Measurements from ENCODE around the gene SNN. TPM values are rescaled to one million over a fixed set of nuclear protein-coding genes. Genes with fewer than 3 reads are reported as not detected.

The SNN gene
- total RNA-seq, 1 experiment from 2014 or later, result 65.2 TPM

DNA sequence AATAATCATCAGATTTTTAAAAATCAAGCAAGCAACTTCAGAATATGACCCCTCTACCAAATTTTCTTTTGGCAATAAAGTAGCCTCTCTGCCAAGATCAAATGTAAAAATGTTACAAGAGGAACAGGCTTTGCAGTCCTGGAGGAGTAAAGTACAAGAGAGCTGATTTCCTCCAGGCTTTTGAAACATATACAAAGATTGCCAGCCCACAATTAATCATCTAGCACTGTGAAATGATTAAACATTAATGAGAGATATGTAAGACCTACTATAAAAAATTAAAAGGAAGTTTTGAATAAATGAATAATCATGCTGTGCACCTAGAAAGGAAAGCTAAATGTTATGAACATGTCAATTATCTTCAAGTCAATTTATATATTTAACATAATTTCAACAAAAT is 48.1 kb downstream of the SNN start:
- ChIA-PET CTCF (interaction anchor here (2.9 kb wide), 1 partner anchor 184 kb away, joined by 25 read pairs; no protein-coding TSS in a partner anchor), POLR2A (no interaction called here)
- Mint-ChIP-seq H3K27ac (no peak overlapping the region), H3K4me1 (peaks cover 9% of the 10 kb centered on the region), H3K4me3 (no peak overlapping the region), H3K27me3 (ENCODE audit: low read depth) (no peaks in the 10 kb centered on the region), H3K9me3 (no peaks in the 10 kb centered on the region), H3K36me3 (peaks cover 9% of the 10 kb centered on the region)
- TF ChIP-seq, protein P1, sequence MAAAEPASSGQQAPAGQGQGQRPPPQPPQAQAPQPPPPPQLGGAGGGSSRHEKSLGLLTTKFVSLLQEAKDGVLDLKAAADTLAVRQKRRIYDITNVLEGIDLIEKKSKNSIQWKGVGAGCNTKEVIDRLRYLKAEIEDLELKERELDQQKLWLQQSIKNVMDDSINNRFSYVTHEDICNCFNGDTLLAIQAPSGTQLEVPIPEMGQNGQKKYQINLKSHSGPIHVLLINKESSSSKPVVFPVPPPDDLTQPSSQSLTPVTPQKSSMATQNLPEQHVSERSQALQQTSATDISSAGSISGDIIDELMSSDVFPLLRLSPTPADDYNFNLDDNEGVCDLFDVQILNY (CRISPR knock-in tag; IDR thresholded peaks at IDR 0.05), result no peak
- no peak for TF ChIP-seq ZNF263 (CRISPR knock-in tag; IDR thresholded peaks at IDR 0.05; ENCODE audit: low read depth)
- TF ChIP-seq, protein P2, sequence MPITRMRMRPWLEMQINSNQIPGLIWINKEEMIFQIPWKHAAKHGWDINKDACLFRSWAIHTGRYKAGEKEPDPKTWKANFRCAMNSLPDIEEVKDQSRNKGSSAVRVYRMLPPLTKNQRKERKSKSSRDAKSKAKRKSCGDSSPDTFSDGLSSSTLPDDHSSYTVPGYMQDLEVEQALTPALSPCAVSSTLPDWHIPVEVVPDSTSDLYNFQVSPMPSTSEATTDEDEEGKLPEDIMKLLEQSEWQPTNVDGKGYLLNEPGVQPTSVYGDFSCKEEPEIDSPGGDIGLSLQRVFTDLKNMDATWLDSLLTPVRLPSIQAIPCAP (CRISPR knock-in tag; IDR thresholded peaks at IDR 0.05), result no peak
- TF ChIP-seq ZNF219 (CRISPR knock-in tag; IDR thresholded peaks at IDR 0.05; ENCODE audit: borderline replicate concordance), result no peak
- no peak for TF ChIP-seq ETV6 (CRISPR knock-in tag; IDR thresholded peaks at IDR 0.05)
- TF ChIP-seq FOXP1 (CRISPR knock-in tag; IDR thresholded peaks at IDR 0.05; ENCODE audit: borderline replicate concordance), result no peak
- TF ChIP-seq SMAD3 (CRISPR knock-in tag; IDR thresholded peaks at IDR 0.05; ENCODE audit: borderline replicate concordance), result no peak
- TF ChIP-seq, protein P3, sequence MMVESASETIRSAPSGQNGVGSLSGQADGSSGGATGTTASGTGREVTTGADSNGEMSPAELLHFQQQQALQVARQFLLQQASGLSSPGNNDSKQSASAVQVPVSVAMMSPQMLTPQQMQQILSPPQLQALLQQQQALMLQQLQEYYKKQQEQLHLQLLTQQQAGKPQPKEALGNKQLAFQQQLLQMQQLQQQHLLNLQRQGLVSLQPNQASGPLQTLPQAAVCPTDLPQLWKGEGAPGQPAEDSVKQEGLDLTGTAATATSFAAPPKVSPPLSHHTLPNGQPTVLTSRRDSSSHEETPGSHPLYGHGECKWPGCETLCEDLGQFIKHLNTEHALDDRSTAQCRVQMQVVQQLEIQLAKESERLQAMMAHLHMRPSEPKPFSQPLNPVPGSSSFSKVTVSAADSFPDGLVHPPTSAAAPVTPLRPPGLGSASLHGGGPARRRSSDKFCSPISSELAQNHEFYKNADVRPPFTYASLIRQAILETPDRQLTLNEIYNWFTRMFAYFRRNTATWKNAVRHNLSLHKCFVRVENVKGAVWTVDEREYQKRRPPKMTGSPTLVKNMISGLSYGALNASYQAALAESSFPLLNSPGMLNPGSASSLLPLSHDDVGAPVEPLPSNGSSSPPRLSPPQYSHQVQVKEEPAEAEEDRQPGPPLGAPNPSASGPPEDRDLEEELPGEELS (CRISPR knock-in tag; IDR thresholded peaks at IDR 0.05), result no peak
- TF ChIP-seq NFE2L1 (CRISPR knock-in tag; IDR thresholded peaks at IDR 0.05), result no peak
- TF ChIP-seq ZNF138 (CRISPR knock-in tag; conservative IDR thresholded peaks at IDR 0.05), result no peak
- TF ChIP-seq, protein P4, sequence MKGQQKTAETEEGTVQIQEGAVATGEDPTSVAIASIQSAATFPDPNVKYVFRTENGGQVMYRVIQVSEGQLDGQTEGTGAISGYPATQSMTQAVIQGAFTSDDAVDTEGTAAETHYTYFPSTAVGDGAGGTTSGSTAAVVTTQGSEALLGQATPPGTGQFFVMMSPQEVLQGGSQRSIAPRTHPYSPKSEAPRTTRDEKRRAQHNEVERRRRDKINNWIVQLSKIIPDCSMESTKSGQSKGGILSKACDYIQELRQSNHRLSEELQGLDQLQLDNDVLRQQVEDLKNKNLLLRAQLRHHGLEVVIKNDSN (CRISPR knock-in tag; IDR thresholded peaks at IDR 0.05), result no peak
- TF ChIP-seq, protein P5, sequence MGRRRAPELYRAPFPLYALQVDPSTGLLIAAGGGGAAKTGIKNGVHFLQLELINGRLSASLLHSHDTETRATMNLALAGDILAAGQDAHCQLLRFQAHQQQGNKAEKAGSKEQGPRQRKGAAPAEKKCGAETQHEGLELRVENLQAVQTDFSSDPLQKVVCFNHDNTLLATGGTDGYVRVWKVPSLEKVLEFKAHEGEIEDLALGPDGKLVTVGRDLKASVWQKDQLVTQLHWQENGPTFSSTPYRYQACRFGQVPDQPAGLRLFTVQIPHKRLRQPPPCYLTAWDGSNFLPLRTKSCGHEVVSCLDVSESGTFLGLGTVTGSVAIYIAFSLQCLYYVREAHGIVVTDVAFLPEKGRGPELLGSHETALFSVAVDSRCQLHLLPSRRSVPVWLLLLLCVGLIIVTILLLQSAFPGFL (CRISPR knock-in tag; IDR thresholded peaks at IDR 0.05; ENCODE audit: borderline replicate concordance), result no peak
- TF ChIP-seq, protein P6, sequence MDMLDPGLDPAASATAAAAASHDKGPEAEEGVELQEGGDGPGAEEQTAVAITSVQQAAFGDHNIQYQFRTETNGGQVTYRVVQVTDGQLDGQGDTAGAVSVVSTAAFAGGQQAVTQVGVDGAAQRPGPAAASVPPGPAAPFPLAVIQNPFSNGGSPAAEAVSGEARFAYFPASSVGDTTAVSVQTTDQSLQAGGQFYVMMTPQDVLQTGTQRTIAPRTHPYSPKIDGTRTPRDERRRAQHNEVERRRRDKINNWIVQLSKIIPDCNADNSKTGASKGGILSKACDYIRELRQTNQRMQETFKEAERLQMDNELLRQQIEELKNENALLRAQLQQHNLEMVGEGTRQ (CRISPR knock-in tag; IDR thresholded peaks at IDR 0.05), result no peak
- TF ChIP-seq SP1 (CRISPR knock-in tag; conservative IDR thresholded peaks at IDR 0.05), result no peak
- no peak for TF ChIP-seq MYBL2 (CRISPR knock-in tag; IDR thresholded peaks at IDR 0.05)
- TF ChIP-seq NFYB (CRISPR knock-in tag; conservative IDR thresholded peaks at IDR 0.05; ENCODE audit: low read depth), result no peak
- TF ChIP-seq, protein P7, sequence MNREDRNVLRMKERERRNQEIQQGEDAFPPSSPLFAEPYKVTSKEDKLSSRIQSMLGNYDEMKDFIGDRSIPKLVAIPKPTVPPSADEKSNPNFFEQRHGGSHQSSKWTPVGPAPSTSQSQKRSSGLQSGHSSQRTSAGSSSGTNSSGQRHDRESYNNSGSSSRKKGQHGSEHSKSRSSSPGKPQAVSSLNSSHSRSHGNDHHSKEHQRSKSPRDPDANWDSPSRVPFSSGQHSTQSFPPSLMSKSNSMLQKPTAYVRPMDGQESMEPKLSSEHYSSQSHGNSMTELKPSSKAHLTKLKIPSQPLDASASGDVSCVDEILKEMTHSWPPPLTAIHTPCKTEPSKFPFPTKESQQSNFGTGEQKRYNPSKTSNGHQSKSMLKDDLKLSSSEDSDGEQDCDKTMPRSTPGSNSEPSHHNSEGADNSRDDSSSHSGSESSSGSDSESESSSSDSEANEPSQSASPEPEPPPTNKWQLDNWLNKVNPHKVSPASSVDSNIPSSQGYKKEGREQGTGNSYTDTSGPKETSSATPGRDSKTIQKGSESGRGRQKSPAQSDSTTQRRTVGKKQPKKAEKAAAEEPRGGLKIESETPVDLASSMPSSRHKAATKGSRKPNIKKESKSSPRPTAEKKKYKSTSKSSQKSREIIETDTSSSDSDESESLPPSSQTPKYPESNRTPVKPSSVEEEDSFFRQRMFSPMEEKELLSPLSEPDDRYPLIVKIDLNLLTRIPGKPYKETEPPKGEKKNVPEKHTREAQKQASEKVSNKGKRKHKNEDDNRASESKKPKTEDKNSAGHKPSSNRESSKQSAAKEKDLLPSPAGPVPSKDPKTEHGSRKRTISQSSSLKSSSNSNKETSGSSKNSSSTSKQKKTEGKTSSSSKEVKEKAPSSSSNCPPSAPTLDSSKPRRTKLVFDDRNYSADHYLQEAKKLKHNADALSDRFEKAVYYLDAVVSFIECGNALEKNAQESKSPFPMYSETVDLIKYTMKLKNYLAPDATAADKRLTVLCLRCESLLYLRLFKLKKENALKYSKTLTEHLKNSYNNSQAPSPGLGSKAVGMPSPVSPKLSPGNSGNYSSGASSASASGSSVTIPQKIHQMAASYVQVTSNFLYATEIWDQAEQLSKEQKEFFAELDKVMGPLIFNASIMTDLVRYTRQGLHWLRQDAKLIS (CRISPR knock-in tag; IDR thresholded peaks at IDR 0.05; ENCODE audit: borderline replicate concordance), result no peak
- TF ChIP-seq, protein P8, sequence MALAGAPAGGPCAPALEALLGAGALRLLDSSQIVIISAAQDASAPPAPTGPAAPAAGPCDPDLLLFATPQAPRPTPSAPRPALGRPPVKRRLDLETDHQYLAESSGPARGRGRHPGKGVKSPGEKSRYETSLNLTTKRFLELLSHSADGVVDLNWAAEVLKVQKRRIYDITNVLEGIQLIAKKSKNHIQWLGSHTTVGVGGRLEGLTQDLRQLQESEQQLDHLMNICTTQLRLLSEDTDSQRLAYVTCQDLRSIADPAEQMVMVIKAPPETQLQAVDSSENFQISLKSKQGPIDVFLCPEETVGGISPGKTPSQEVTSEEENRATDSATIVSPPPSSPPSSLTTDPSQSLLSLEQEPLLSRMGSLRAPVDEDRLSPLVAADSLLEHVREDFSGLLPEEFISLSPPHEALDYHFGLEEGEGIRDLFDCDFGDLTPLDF (CRISPR knock-in tag; IDR thresholded peaks at IDR 0.05), result no peak
- TF ChIP-seq CREB1 (CRISPR knock-in tag; IDR thresholded peaks at IDR 0.05), result no peak
- no peak for ATAC-seq
- no peak for DNase-seq (ENCODE audit: low spot score)
